ENCODE results near the gene EHMT1. TPM values are rescaled to one million over a fixed set of nuclear protein-coding genes. Genes with fewer than 3 reads are reported as not detected.
A peak's percentile ranks its signal among the peaks of the same experiment; 100 is the strongest.

The EHMT1 gene
- polyA plus RNA-seq, 3 donors = 10.1 to 46.5 (median 15.0) TPM

DNA sequence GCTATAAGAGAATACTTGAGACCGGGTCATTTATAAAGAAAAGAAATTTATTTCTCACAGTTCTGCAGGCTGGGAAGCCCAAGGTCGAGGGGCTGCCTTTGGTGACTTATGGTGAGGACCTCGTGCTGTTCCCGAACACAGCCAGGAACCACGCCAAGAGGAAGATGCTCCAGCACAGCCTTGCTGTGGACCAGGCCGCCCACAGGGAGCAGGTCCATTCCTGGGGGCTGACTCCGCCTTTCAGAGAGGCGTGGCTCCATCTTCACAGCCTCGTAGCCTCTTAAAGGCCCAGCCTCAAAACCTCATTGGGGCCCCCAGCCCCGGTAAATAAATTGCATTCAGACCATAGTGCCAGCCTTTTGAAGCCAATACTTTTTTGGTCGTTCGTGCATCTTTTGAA, 165.2 kb downstream of the EHMT1 start:
- H3K79me2 ChIP-seq (ENCODE audit: insufficient read depth, low read length) = no peaks in the 10 kb centered on the region
- no peaks in the 10 kb centered on the region for H3K27me3 ChIP-seq (ENCODE audit: control insufficient read depth in 2 of 2, insufficient read depth in 2 of 2, low read length in 2 of 2)
- H3K4me1 Mint-ChIP-seq = no peaks in the 10 kb centered on the region
- no peak overlapping the region for H3K27ac Mint-ChIP-seq
- TF ChIP-seq, protein P1, sequence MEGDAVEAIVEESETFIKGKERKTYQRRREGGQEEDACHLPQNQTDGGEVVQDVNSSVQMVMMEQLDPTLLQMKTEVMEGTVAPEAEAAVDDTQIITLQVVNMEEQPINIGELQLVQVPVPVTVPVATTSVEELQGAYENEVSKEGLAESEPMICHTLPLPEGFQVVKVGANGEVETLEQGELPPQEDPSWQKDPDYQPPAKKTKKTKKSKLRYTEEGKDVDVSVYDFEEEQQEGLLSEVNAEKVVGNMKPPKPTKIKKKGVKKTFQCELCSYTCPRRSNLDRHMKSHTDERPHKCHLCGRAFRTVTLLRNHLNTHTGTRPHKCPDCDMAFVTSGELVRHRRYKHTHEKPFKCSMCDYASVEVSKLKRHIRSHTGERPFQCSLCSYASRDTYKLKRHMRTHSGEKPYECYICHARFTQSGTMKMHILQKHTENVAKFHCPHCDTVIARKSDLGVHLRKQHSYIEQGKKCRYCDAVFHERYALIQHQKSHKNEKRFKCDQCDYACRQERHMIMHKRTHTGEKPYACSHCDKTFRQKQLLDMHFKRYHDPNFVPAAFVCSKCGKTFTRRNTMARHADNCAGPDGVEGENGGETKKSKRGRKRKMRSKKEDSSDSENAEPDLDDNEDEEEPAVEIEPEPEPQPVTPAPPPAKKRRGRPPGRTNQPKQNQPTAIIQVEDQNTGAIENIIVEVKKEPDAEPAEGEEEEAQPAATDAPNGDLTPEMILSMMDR (IDR thresholded peaks at IDR 0.05) = no peak
- DNase-seq = no peak
- H3K36me3 Mint-ChIP-seq = peaks cover 15 to 34% of the 10 kb centered on the region in 2 donors
- H3K9me3 ChIP-seq (replicated peaks in 1 of 2; ENCODE audit: control insufficient read depth in 1 of 2, insufficient read depth in 1 of 2, low read length in 2 of 2) = peaks cover 0 to 17% of the 10 kb centered on the region in 2 donors
- H3K9ac ChIP-seq (ENCODE audit: insufficient read depth, low read length, poor library complexity, severe bottlenecking) = no peak overlapping the region
- no peak overlapping the region for H3K27ac ChIP-seq (ENCODE audit: low read depth in 1 of 2, low read length in 2 of 2)
- H3K4me1 ChIP-seq (ENCODE audit: control insufficient read depth in 1 of 2, insufficient read depth in 2 of 2, low read length in 2 of 2) = no peaks in the 10 kb centered on the region
- H2AFZ ChIP-seq (ENCODE audit: insufficient read depth, low read depth, low read length, poor library complexity, severe bottlenecking) = no peak overlapping the region
- H4K20me1 ChIP-seq (ENCODE audit: insufficient read depth, low read length) = peaks cover 4% of the 10 kb centered on the region
- intact Hi-C loops (cut with micrococcal nuclease) = no loop called here
- H3K4me3 ChIP-seq (replicated peaks in 1 of 3; ENCODE audit: low read depth in 2 of 3, low read length in 3 of 3) = no peak overlapping the region
- 93% methylated on average over 8 of the region's 12 CpGs for WGBS (ENCODE audit: insufficient coverage)
- peaks cover 72 to 90% of the 10 kb centered on the region in 2 donors for H3K36me3 ChIP-seq (replicated peaks in 1 of 2; ENCODE audit: control insufficient read depth in 1 of 2, insufficient read depth in 2 of 2, low read length in 2 of 2)
- H3K4me2 ChIP-seq (replicated peaks; ENCODE audit: extremely low read depth, low read length, poor library complexity, severe bottlenecking) = no peak overlapping the region
- peaks cover 0 to 16% (median 9%) of the 10 kb centered on the region in 7 donors for H3K9me3 Mint-ChIP-seq
- H3K4me3 Mint-ChIP-seq = no peak overlapping the region
- peaks cover 0 to 1% (median 0%) of the 10 kb centered on the region in 3 donors for H3K27me3 Mint-ChIP-seq (ENCODE audit: low read depth in 3 of 3)

GRCh38 chr9:137784641-137785513, 166.1 kb downstream of the EHMT1 start:
- Histone ChIP-seq H3K4me2 (replicated peaks; ENCODE audit: extremely low read depth, low read length, poor library complexity, severe bottlenecking) (no peak overlapping the region), H3K9ac (ENCODE audit: insufficient read depth, low read length, poor library complexity, severe bottlenecking) (no peak overlapping the region), H4K20me1 (ENCODE audit: insufficient read depth, low read length) (no peaks in the 10 kb centered on the region), H3K36me3 (replicated peaks in 1 of 2; ENCODE audit: control insufficient read depth in 1 of 2, insufficient read depth in 2 of 2, low read length in 2 of 2) (peaks cover 65 to 89% of the 10 kb centered on the region in 2 donors), H3K27me3 (ENCODE audit: control insufficient read depth in 2 of 2, insufficient read depth in 2 of 2, low read length in 2 of 2) (no peaks in the 10 kb centered on the region), H3K4me3 (replicated peaks in 1 of 3; ENCODE audit: low read depth in 2 of 3, low read length in 3 of 3) (no peak overlapping the region), H3K79me2 (ENCODE audit: insufficient read depth, low read length) (no peaks in the 10 kb centered on the region), H3K4me1 (ENCODE audit: control insufficient read depth in 1 of 2, insufficient read depth in 2 of 2, low read length in 2 of 2) (no peaks in the 10 kb centered on the region), H3K9me3 (replicated peaks in 1 of 2; ENCODE audit: control insufficient read depth in 1 of 2, insufficient read depth in 1 of 2, low read length in 2 of 2) (peaks cover 0 to 17% of the 10 kb centered on the region in 2 donors), H2AFZ (ENCODE audit: insufficient read depth, low read depth, low read length, poor library complexity, severe bottlenecking) (no peak overlapping the region), H3K27ac (ENCODE audit: low read depth in 1 of 2, low read length in 2 of 2) (no peak overlapping the region)
- peaks cover 19 to 38% of the 10 kb centered on the region in 2 donors for H3K36me3 Mint-ChIP-seq
- intact Hi-C loops (cut with micrococcal nuclease) = no loop called here
- peaks cover 0 to 16% (median 9%) of the 10 kb centered on the region in 7 donors for H3K9me3 Mint-ChIP-seq
- no peaks in the 10 kb centered on the region for H3K4me1 Mint-ChIP-seq
- WGBS (ENCODE audit: insufficient coverage) = 83% methylated on average over 19 of the region's 20 CpGs
- peak overlapping the region in 4 of 7 donors; percentile 3 to 63 (median 44) for H3K27ac Mint-ChIP-seq
- H3K4me3 Mint-ChIP-seq = no peak overlapping the region
- H3K27me3 Mint-ChIP-seq (ENCODE audit: low read depth in 3 of 3) = peaks cover 0 to 1% (median 0%) of the 10 kb centered on the region in 3 donors
- DNase-seq = no peak
- TF ChIP-seq, protein P1 (IDR thresholded peaks at IDR 0.05) = no peak
